ENCODE data around the gene ZNF316.

Gene ZNF316

GRCh38 chr7:6636741-6637543 lies at the start of gene ZNF316:
TSS of gene ZNF316 (plus strand) at chr7:6637318. CDS start at chr7:6642410, 5,092 bp downstream.
- peak; percentile 58 to 65 for ATAC-seq

GRCh38 chr7:6588566-6588965 lies 48.6 kb upstream of the ZNF316 start:
- no peak for ATAC-seq

- ATAC-seq = no peak
Observed at GRCh38 chr7:6589151-6589828, 47.8 kb upstream of the ZNF316 start.

GRCh38 chr7:6589829-6590644 lies 47.1 kb upstream of the ZNF316 start, which contains the start of gene INTS15:
TSS of gene INTS15 (plus strand) at chr7:6590021. CDS start at chr7:6590284, 263 bp downstream.
- peak; percentile 91 to 92 for ATAC-seq

- ATAC-seq = peak in 1 of 2 donors; percentile 3
Observed at GRCh38 chr7:6590645-6591110, 46.4 kb upstream of the ZNF316 start.

GRCh38 chr7:6600093-6600492 lies 37.0 kb upstream of the ZNF316 start:
- ATAC-seq = no peak

GRCh38 chr7:6604458-6604857 lies 32.7 kb upstream of the ZNF316 start:
- no peak for ATAC-seq

GRCh38 chr7:6606866-6607583 lies 30.1 kb upstream of the ZNF316 start:
- ATAC-seq = no peak

- ATAC-seq = no peak
Observed at GRCh38 chr7:6607651-6608051, 29.5 kb upstream of the ZNF316 start.

GRCh38 chr7:6608081-6608480 lies 29.0 kb upstream of the ZNF316 start:
- no peak for ATAC-seq

- no peak for ATAC-seq
Observed at GRCh38 chr7:6608794-6609193, 28.3 kb upstream of the ZNF316 start.

- no peak for ATAC-seq
Observed at GRCh38 chr7:6612819-6613218, 24.3 kb upstream of the ZNF316 start.

- ATAC-seq = no peak
Observed at GRCh38 chr7:6613706-6614105, 23.4 kb upstream of the ZNF316 start.

GRCh38 chr7:6614953-6615722 lies 22.0 kb upstream of the ZNF316 start, which contains the start of gene ZNF853:
TSS of gene ZNF853 (plus strand) at chr7:6615610. CDS start at chr7:6616175, 565 bp downstream.
- peak; percentile 55 to 59 for ATAC-seq

GRCh38 chr7:6615723-6616555 lies 21.2 kb upstream of the ZNF316 start:
- peak in 1 of 2 donors; percentile 29 for ATAC-seq

GRCh38 chr7:6616854-6617643 lies 20.1 kb upstream of the ZNF316 start:
- no peak for ATAC-seq

- no peak for ATAC-seq
Observed at GRCh38 chr7:6618621-6619020, 18.5 kb upstream of the ZNF316 start.

- ATAC-seq = no peak
Observed at GRCh38 chr7:6619961-6620360, 17.2 kb upstream of the ZNF316 start.

All from activated CD4-positive, CD25-positive, alpha-beta regulatory T cell treated with anti-CD3 and anti-CD28 coated beads, Interleukin-2, amount 50 U/mL, for 24 hours (primary cell).